H9 (cell line): ENCODE measurements around the gene TCP11L1. TPM values are rescaled to one million over a fixed set of nuclear protein-coding genes. Genes with fewer than 3 reads are reported as not detected.

Source experiments
- DNase-seq: peaks from one replicate; pipeline ENCODE4 v3.0.0-alpha.2; 2017
- H2AFZ ChIP-seq: one replicate; pipeline ENCODE4 v1.6.1; 2013; ENCODE audit warnings: mild to moderate bottlenecking, low read length, control low read depth, moderate library complexity
- H2AK5ac ChIP-seq: 2 replicates; pipeline ENCODE4 v1.6.1; 2013; ENCODE audit warnings: low read length, control low read depth, mixed read lengths; ENCODE audit not compliant: insufficient read length
- H2BK120ac ChIP-seq: one replicate; pipeline ENCODE4 v1.6.1; 2013; ENCODE audit warnings: low read depth, mild to moderate bottlenecking, low read length, control low read depth, inconsistent platforms; ENCODE audit not compliant: poor library complexity, severe bottlenecking
- H2BK12ac ChIP-seq: 2 replicates; pipeline ENCODE4 v1.6.1; 2013; ENCODE audit warnings: low read length, control low read depth, mixed read lengths, low read depth; ENCODE audit not compliant: insufficient read length
- H2BK15ac ChIP-seq: 2 replicates; pipeline ENCODE4 v1.6.1; 2013; ENCODE audit warnings: low read depth, low read length, control low read depth
- H2BK20ac ChIP-seq: one replicate; pipeline ENCODE4 v1.6.1; 2013; ENCODE audit warnings: low read depth, mild to moderate bottlenecking, low read length, control low read depth, inconsistent platforms; ENCODE audit not compliant: poor library complexity, severe bottlenecking
- H2BK5ac ChIP-seq: 2 replicates; pipeline ENCODE4 v1.6.1; 2013; ENCODE audit warnings: low read length, control low read depth, mixed read lengths; ENCODE audit not compliant: insufficient read length
- H3K14ac ChIP-seq: 2 replicates; pipeline ENCODE4 v1.6.1; 2013; ENCODE audit warnings: low read length, control low read depth; ENCODE audit not compliant: insufficient read depth
- H3K18ac ChIP-seq: 2 replicates; pipeline ENCODE4 v1.6.1; 2013; ENCODE audit warnings: low read depth, mild to moderate bottlenecking, mixed read lengths, low read length, control low read depth; ENCODE audit not compliant: insufficient read length
- H3K23ac ChIP-seq: 2 replicates; pipeline ENCODE4 v1.6.1; 2013; ENCODE audit warnings: low read length, control low read depth, mixed read lengths, low read depth; ENCODE audit not compliant: insufficient read length
- H3K23me2 ChIP-seq: 2 replicates; pipeline ENCODE4 v1.6.1; 2013; ENCODE audit warnings: low read depth, mild to moderate bottlenecking, mixed read lengths, low read length, control low read depth; ENCODE audit not compliant: insufficient read length, poor library complexity, severe bottlenecking
- H3K27ac ChIP-seq: 2 replicates; pipeline ENCODE4 v1.5.1; 2013; ENCODE audit warnings: low read length, control low read depth, mixed read lengths, low read depth; ENCODE audit not compliant: insufficient read length
- H3K27me3 ChIP-seq: 2 replicates; pipeline ENCODE4 v1.6.1; 2013; ENCODE audit warnings: low read length, control low read depth, inconsistent platforms; ENCODE audit not compliant: insufficient read depth
- H3K4ac ChIP-seq: 2 replicates; pipeline ENCODE4 v1.6.1; 2013; ENCODE audit warnings: low read depth, mild to moderate bottlenecking, control low read depth, inconsistent platforms, low read length, moderate library complexity
- H3K4me1 ChIP-seq: 2 replicates; pipeline ENCODE4 v1.6.1; 2013; ENCODE audit warnings: low read length, control low read depth, inconsistent platforms; ENCODE audit not compliant: insufficient read depth
- H3K4me2 ChIP-seq: 2 replicates; pipeline ENCODE4 v1.6.1; 2013; ENCODE audit warnings: low read length, control low read depth, mixed read lengths; ENCODE audit not compliant: insufficient read length, insufficient read depth
- H3K56ac ChIP-seq: 2 replicates; pipeline ENCODE4 v1.6.1; 2013; ENCODE audit warnings: low read depth, mild to moderate bottlenecking, mixed read lengths, low read length, control low read depth; ENCODE audit not compliant: insufficient read length
- H3K79me1 ChIP-seq: 2 replicates; pipeline ENCODE4 v1.6.1; 2013; ENCODE audit warnings: low read depth, mild to moderate bottlenecking, moderate library complexity, low read length, control low read depth, inconsistent platforms; ENCODE audit not compliant: insufficient read depth, poor library complexity, severe bottlenecking
- H3K79me2 ChIP-seq: 2 replicates; pipeline ENCODE4 v1.6.1; 2013; ENCODE audit warnings: low read length, control low read depth, inconsistent platforms; ENCODE audit not compliant: insufficient read depth
- H3K9ac ChIP-seq: 2 replicates; pipeline ENCODE4 v1.6.1; 2013; ENCODE audit warnings: low read length, control low read depth, mixed read lengths; ENCODE audit not compliant: insufficient read length; ENCODE audit errors: extremely low read depth
- H3K9me3 ChIP-seq: one replicate; pipeline ENCODE4 v1.6.1; 2013; ENCODE audit warnings: low read depth, low read length, inconsistent platforms; ENCODE audit not compliant: control insufficient read depth
- H3T11ph ChIP-seq: one replicate; pipeline ENCODE4 v1.6.1; 2013; ENCODE audit warnings: mild to moderate bottlenecking, low read length, control low read depth, inconsistent platforms
- H4K20me1 ChIP-seq: one replicate; pipeline ENCODE4 v1.6.1; 2013; ENCODE audit not compliant: control insufficient read depth, insufficient read length, insufficient read depth
- H4K5ac ChIP-seq: 2 replicates; pipeline ENCODE4 v1.6.1; 2013; ENCODE audit warnings: low read depth, mild to moderate bottlenecking, mixed read lengths, low read length, control low read depth; ENCODE audit not compliant: insufficient read length
- H4K8ac ChIP-seq: replicated peaks from 2 replicates; pipeline ENCODE4 v1.6.1; 2013; ENCODE audit warnings: low read length, control low read depth, mixed read lengths, low read depth; ENCODE audit not compliant: insufficient read length
- H4K91ac ChIP-seq: 2 replicates; pipeline ENCODE4 v1.6.1; 2013; ENCODE audit warnings: low read depth, mild to moderate bottlenecking, moderate library complexity, mixed read lengths, low read length, control low read depth; ENCODE audit not compliant: insufficient read length
- H3K27ac Mint-ChIP-seq, 3 experiments: 2 replicates in 2 of 3; 3 replicates in 1 of 3; pipeline ENCODE4 v1.8.0; 2020 to 2021; ENCODE audit warnings: mixed read lengths in 3 of 3, mild to moderate bottlenecking in 1 of 3, moderate library complexity in 1 of 3
- H3K27me3 Mint-ChIP-seq: 2 replicates; pipeline ENCODE4 v1.8.0; 2021; ENCODE audit warnings: low read depth, mild to moderate bottlenecking, moderate library complexity, mixed read lengths
- H3K36me3 Mint-ChIP-seq, 3 experiments: 2 replicates in 2 of 3; 3 replicates in 1 of 3; pipeline ENCODE4 v1.8.0; 2020 to 2021; ENCODE audit warnings: low read depth in 3 of 3, mixed read lengths in 3 of 3; ENCODE audit not compliant: insufficient read depth in 1 of 3
- H3K4me1 Mint-ChIP-seq, 2 experiments: 2 replicates each; pipeline ENCODE4 v1.8.0; 2020; ENCODE audit warnings: mixed read lengths in 2 of 2
- H3K4me3 Mint-ChIP-seq, 2 experiments: 2 replicates in 1 of 2; 3 replicates in 1 of 2; pipeline ENCODE4 v1.8.0; 2020 to 2021; ENCODE audit warnings: mild to moderate bottlenecking in 2 of 2, mixed read lengths in 2 of 2, moderate library complexity in 1 of 2
- H3K9me3 Mint-ChIP-seq, 2 experiments: 2 replicates in 1 of 2; 3 replicates in 1 of 2; pipeline ENCODE4 v1.8.0; 2020; ENCODE audit warnings: mild to moderate bottlenecking in 2 of 2, mixed read lengths in 2 of 2, moderate library complexity in 1 of 2
- CTCF ChIP-seq: fragments of 200-600 bp; sonication (generic); conservative IDR thresholded peaks from 3 replicates; pipeline ENCODE4 v1.8.0; 2021; ENCODE audit warnings: antibody characterized with exemption, mild to moderate bottlenecking
- WGBS: extraction: QIAGEN DNeasy Blood & Tissue Kit; methylation state at CpG from one replicate; pipeline ENCODE4 v1.1.7; 2013; ENCODE audit warnings: missing lambda C conversion rate, low lambda C conversion rate, mixed read lengths; ENCODE audit not compliant: insufficient read length; ENCODE audit errors: extremely low coverage; 5-methylcytosine and 5-hydroxymethylcytosine counted together
- total RNA-seq: library from RNA; stranded (reverse); gene quantifications from 2 replicates; pipeline ENCODE4 v1.2.1, GENCODE V29; 2021

TCP11L1 gene
- total RNA-seq, 1 experiment from 2014 or later, result 20.3 TPM

- Mint-ChIP-seq H3K4me3 (no peak overlapping the region), H3K36me3 (peaks cover 17 to 63% (median 45%) of the 10 kb centered on the region in 3 experiments; a peak in 6 of 7 replicates), H3K27me3 (no peaks in the 10 kb centered on the region), H3K4me1 (peaks cover 20 to 28% of the 10 kb centered on the region in 2 experiments), H3K27ac (peak overlapping the region in 2 of 3 experiments; percentile 44 to 90; a peak in 4 of 7 replicates), H3K9me3 (no peaks in the 10 kb centered on the region)
- H3K9me3 ChIP-seq, result no peaks in the 10 kb centered on the region
- H3T11ph ChIP-seq, result no peak overlapping the region
- no peaks in the 10 kb centered on the region for H4K20me1 ChIP-seq
- H2BK120ac ChIP-seq, result no peak overlapping the region
- H3K79me2 ChIP-seq, result no peaks in the 10 kb centered on the region
- no peak overlapping the region for H4K5ac ChIP-seq
- no peaks in the 10 kb centered on the region for H3K27me3 ChIP-seq
- no peak overlapping the region for H2AFZ ChIP-seq
- H2BK5ac ChIP-seq, result no peak overlapping the region
- H4K91ac ChIP-seq, result no peak overlapping the region
- no peak overlapping the region for H2BK20ac ChIP-seq
- no peak overlapping the region for H4K8ac ChIP-seq
- H3K4ac ChIP-seq, result no peak overlapping the region
- H2AK5ac ChIP-seq, result no peak overlapping the region
- H3K4me2 ChIP-seq, result no peak overlapping the region
- H3K79me1 ChIP-seq, result no peaks in the 10 kb centered on the region
- H3K27ac ChIP-seq, result no peak overlapping the region
- no peak overlapping the region for H3K18ac ChIP-seq
- no peak overlapping the region for H2BK15ac ChIP-seq
- no CpG with 5 or more reads among the region's 3 CpGs for WGBS
- no peaks in the 10 kb centered on the region for H3K23me2 ChIP-seq
- H3K4me1 ChIP-seq, result no peaks in the 10 kb centered on the region; the same call in 1 of the 2 replicates
- H3K56ac ChIP-seq, result no peak overlapping the region
- no peak for TF ChIP-seq CTCF
- H3K9ac ChIP-seq, result no peak overlapping the region
- no peak overlapping the region for H3K23ac ChIP-seq
- DNase-seq, result no peak
- no peak overlapping the region for H2BK12ac ChIP-seq
- no peak overlapping the region; the same call in 1 of the 2 replicates for H3K14ac ChIP-seq
These were observed 20.9 kb downstream of the TCP11L1 start for GRCh38 chr11:33060271-33060670.
